Measurements from ENCODE around the gene CACNA2D2. TPM values are rescaled to one million over a fixed set of nuclear protein-coding genes. Genes with fewer than 3 reads are reported as not detected.

CACNA2D2 gene
- polyA plus RNA-seq, 1 of the 3 experiments (the other 2 are of a cell fraction): 1.1 TPM

- TF ChIP-seq REST (IDR thresholded peaks at IDR 0.05; ENCODE audit: low read depth, low read length) (no peak), TCF12 (IDR thresholded peaks at IDR 0.05) (no peak), FOXM1 (IDR thresholded peaks at IDR 0.05; ENCODE audit: low read depth) (no peak), RCOR1 (IDR thresholded peaks at IDR 0.05; ENCODE audit: low read length) (no peak)
These were observed 180.9 kb downstream of the CACNA2D2 start, which contains the start of gene HYAL2 (continued) for GRCh38 chr3:50322386-50323091.

GRCh38 chr3:50322115-50322385 lies 181.4 kb downstream of the CACNA2D2 start:
- peak overlapping the region in 1 of 2 experiments; percentile 92; a peak in 2 of 4 replicates for H3K4me3 ChIP-seq (ENCODE audit: low read depth in 2 of 2, low read length in 1 of 2)
- peaks cover 51% of the 10 kb centered on the region for H3K79me2 ChIP-seq (ENCODE audit: insufficient read depth)
- CTCF ChIA-PET: interaction anchor here (1.0 to 6.0 kb wide), 12 partner anchors 13 to 170 kb away, joined by 3 to 60 read pairs (median 4); partner anchors contain the start of genes HYAL1, HYAL3, IFRD2 and NAA80
- POLR2A ChIA-PET: interaction anchor here (1.0 to 1.8 kb wide), 4 partner anchors 12 to 23 kb away, joined by 3 to 5 read pairs (median 3); partner anchors contain the start of genes HYAL3 and NAA80
- H2AFZ ChIP-seq (ENCODE audit: low read depth): peak overlapping the region; percentile 94
- H3F3A ChIP-seq (replicated peaks; ENCODE audit: insufficient read depth): peaks cover 10% of the 10 kb centered on the region
- no peaks in the 10 kb centered on the region for H3K9me2 ChIP-seq
- peak overlapping the region; percentile 80 for H3K4me2 ChIP-seq
- H4K20me1 ChIP-seq (ENCODE audit: insufficient read depth): no peaks in the 10 kb centered on the region
- 60% methylated on average over 1 of the region's 14 CpGs for WGBS (ENCODE audit: low lambda C conversion rate)
- peak overlapping the region in 1 of 2 experiments; percentile 94; a peak in 1 of 4 replicates for H3K27ac ChIP-seq (ENCODE audit: low read depth in 2 of 2, low read length in 1 of 2)
- no peak for TF ChIP-seq USF1 (IDR thresholded peaks at IDR 0.05; ENCODE audit: borderline replicate concordance, low read depth)
- TF ChIP-seq FOSL2 (IDR thresholded peaks at IDR 0.05; ENCODE audit: borderline replicate concordance, low read depth): no peak
- no peak for TF ChIP-seq RFX5 (IDR thresholded peaks at IDR 0.05; ENCODE audit: low read length)
- no peak for TF ChIP-seq RCOR1 (IDR thresholded peaks at IDR 0.05; ENCODE audit: low read length)
- no peak for DNase-seq
- H3K36me3 ChIP-seq (replicated peaks in 1 of 2; ENCODE audit: control insufficient read depth in 1 of 2, insufficient read depth in 2 of 2, low read length in 1 of 2): peaks cover 8 to 49% of the 10 kb centered on the region in 2 experiments
- H3K27me3 ChIP-seq (ENCODE audit: insufficient read depth): no peaks in the 10 kb centered on the region
- H3K9me3 ChIP-seq: no peaks in the 10 kb centered on the region
- H3K9ac ChIP-seq: no peak overlapping the region
- peaks cover 0 to 44% of the 10 kb centered on the region in 2 experiments; a peak in 2 of 4 replicates for H3K4me1 ChIP-seq (ENCODE audit: control insufficient read depth in 1 of 2, insufficient read depth in 2 of 2, low read depth in 1 of 2, low read length in 1 of 2)

All from SK-N-SH (cell line).